Peyer's patch (tissue), 4 donors: Measurements from ENCODE around the gene MLYCD. TPM values are rescaled to one million over a fixed set of nuclear protein-coding genes. Genes with fewer than 3 reads are reported as not detected.

Source experiments
- DNase-seq, 3 donors: peaks; one replicate each; pipeline ENCODE4 v3.0.0-alpha.2; 2017 to 2019
- H3K27ac ChIP-seq, 4 donors: fragments of 200-600 bp; sonication (generic); one replicate each; pipeline ENCODE4 v1.5.1; 2016 to 2019
- H3K27me3 ChIP-seq, 2 donors: fragments of 200-600 bp; sonication (generic); one replicate each; pipeline ENCODE4 v1.5.1; 2019
- H3K36me3 ChIP-seq, 3 donors: fragments of 200-600 bp; sonication (generic); one replicate each; pipeline ENCODE4 v1.5.1; 2016 to 2019
- H3K4me1 ChIP-seq, 4 donors: fragments of 200-600 bp; sonication (generic); one replicate each; pipeline ENCODE4 v1.5.1; 2016 to 2019
- H3K4me3 ChIP-seq, 4 donors: fragments of 200-600 bp; sonication (generic); 1 replicate in 3 of 4; 2 replicates in 1 of 4; pipeline ENCODE4 v1.5.1; 2016 to 2019; ENCODE audit warnings: mild to moderate bottlenecking in 1 of 4
- H3K9me3 ChIP-seq, 4 donors: fragments of 200-600 bp; sonication (generic); one replicate each; pipeline ENCODE4 v1.5.1; 2016 to 2019; ENCODE audit warnings: mild to moderate bottlenecking in 1 of 4
- CTCF ChIP-seq, 6 experiments: fragments of 450-650 bp in 4 of 6; fragments of 200-600 bp in 2 of 6; sonication (generic) in 1 of 6; IDR thresholded peaks; one replicate each; pipeline ENCODE4 v1.5.1; 2017 to 2019; ENCODE audit warnings: antibody characterized with exemption in 6 of 6, mild to moderate bottlenecking in 3 of 6, moderate library complexity in 1 of 6
- POLR2A ChIP-seq, 2 donors: fragments of 450-650 bp; IDR thresholded peaks; one replicate each; pipeline ENCODE4 v1.5.1; 2017; ENCODE audit warnings: antibody characterized with exemption in 2 of 2, mild to moderate bottlenecking in 2 of 2, moderate library complexity in 2 of 2
- total RNA-seq, 4 donors: library from RNA; depleted of rRNA; stranded (reverse); fragments of >200 nt; gene quantifications; one replicate each; pipeline ENCODE4 v1.1.0, GENCODE V29; 2016

Gene MLYCD
- total RNA-seq, 4 donors from 2014 or later, result 13.5 to 31.4 (median 31.0) TPM

- TF ChIP-seq CTCF (IDR thresholded peaks at IDR 0.05), result no peak
- no peak for TF ChIP-seq POLR2A (IDR thresholded peaks at IDR 0.05)
- no peak for DNase-seq
- no peaks in the 10 kb centered on the region for H3K27me3 ChIP-seq
- H3K27ac ChIP-seq, result no peak overlapping the region
- H3K4me3 ChIP-seq, result no peak overlapping the region
- H3K4me1 ChIP-seq, result peaks cover 0 to 5% (median 0%) of the 10 kb centered on the region in 4 donors
- no peaks in the 10 kb centered on the region for H3K36me3 ChIP-seq
- no peaks in the 10 kb centered on the region for H3K9me3 ChIP-seq
Measured at GRCh38 chr16:83929811-83930555, 31.1 kb downstream of the MLYCD start.

- peaks cover 0 to 5% (median 0%) of the 10 kb centered on the region in 4 donors for H3K4me1 ChIP-seq
- H3K4me3 ChIP-seq, result no peak overlapping the region
- H3K36me3 ChIP-seq, result no peaks in the 10 kb centered on the region
- H3K27me3 ChIP-seq, result no peaks in the 10 kb centered on the region
- DNase-seq, result no peak
- H3K27ac ChIP-seq, result no peak overlapping the region
- TF ChIP-seq CTCF (IDR thresholded peaks at IDR 0.05), result no peak
- H3K9me3 ChIP-seq, result no peaks in the 10 kb centered on the region
Measured at GRCh38 chr16:83930730-83931500, 32.0 kb downstream of the MLYCD start.

- H3K27me3 ChIP-seq, result no peaks in the 10 kb centered on the region
- no peak overlapping the region for H3K4me3 ChIP-seq
- H3K9me3 ChIP-seq, result no peaks in the 10 kb centered on the region
- H3K4me1 ChIP-seq, result peaks cover 0 to 5% (median 0%) of the 10 kb centered on the region in 4 donors
- H3K27ac ChIP-seq, result no peak overlapping the region
- TF ChIP-seq POLR2A (IDR thresholded peaks at IDR 0.05), result no peak
- no peak for TF ChIP-seq CTCF (IDR thresholded peaks at IDR 0.05)
- DNase-seq, result no peak
- H3K36me3 ChIP-seq, result no peaks in the 10 kb centered on the region
Measured at GRCh38 chr16:83931556-83931955, 32.6 kb downstream of the MLYCD start.

GRCh38 chr16:83932304-83932703 lies 33.4 kb downstream of the MLYCD start:
- no peaks in the 10 kb centered on the region for H3K36me3 ChIP-seq
- no peaks in the 10 kb centered on the region for H3K9me3 ChIP-seq
- no peak overlapping the region for H3K4me3 ChIP-seq
- no peaks in the 10 kb centered on the region for H3K4me1 ChIP-seq
- H3K27ac ChIP-seq, result no peak overlapping the region
- DNase-seq, result no peak
- no peaks in the 10 kb centered on the region for H3K27me3 ChIP-seq
- no peak for TF ChIP-seq POLR2A (IDR thresholded peaks at IDR 0.05)
- TF ChIP-seq CTCF (IDR thresholded peaks at IDR 0.05), result no peak

- H3K27me3 ChIP-seq, result no peaks in the 10 kb centered on the region
- H3K4me1 ChIP-seq, result no peaks in the 10 kb centered on the region
- no peak overlapping the region for H3K27ac ChIP-seq
- H3K4me3 ChIP-seq, result no peak overlapping the region
- no peak for TF ChIP-seq POLR2A (IDR thresholded peaks at IDR 0.05)
- DNase-seq, result no peak
- no peaks in the 10 kb centered on the region for H3K9me3 ChIP-seq
- H3K36me3 ChIP-seq, result no peaks in the 10 kb centered on the region
Measured at GRCh38 chr16:83932955-83933673, 34.2 kb downstream of the MLYCD start.
